Neuronal stem cell (in vitro differentiated cells): Measurements from ENCODE around the gene EXOC3.

Source experiments
- DNase-seq: peaks from one replicate; pipeline ENCODE4 v3.0.0-alpha.2; 2013; ENCODE audit warnings: low spot score
- H2AFZ ChIP-seq: one replicate; pipeline ENCODE4 v1.6.1; 2013; ENCODE audit warnings: mild to moderate bottlenecking, low read length, inconsistent platforms
- H2AK5ac ChIP-seq: 2 replicates; pipeline ENCODE4 v1.6.1; 2013; ENCODE audit warnings: low read depth, mild to moderate bottlenecking, inconsistent platforms, low read length, moderate library complexity, mixed read lengths
- H2BK120ac ChIP-seq: 2 replicates; pipeline ENCODE4 v1.6.1; 2013; ENCODE audit warnings: low read depth, mild to moderate bottlenecking, inconsistent platforms, low read length, moderate library complexity, mixed read lengths
- H2BK12ac ChIP-seq: one replicate; pipeline ENCODE4 v1.6.1; 2013; ENCODE audit warnings: low read length, inconsistent platforms
- H2BK15ac ChIP-seq: 2 replicates; pipeline ENCODE4 v1.6.1; 2013; ENCODE audit warnings: mild to moderate bottlenecking, low read length, inconsistent platforms, mixed read lengths
- H2BK5ac ChIP-seq: one replicate; pipeline ENCODE4 v1.6.1; 2013; ENCODE audit warnings: inconsistent platforms, mild to moderate bottlenecking, low read length, moderate library complexity
- H3K14ac ChIP-seq: one replicate; pipeline ENCODE4 v1.6.1; 2013; ENCODE audit warnings: low read length, inconsistent platforms
- H3K18ac ChIP-seq: 2 replicates; pipeline ENCODE4 v1.6.1; 2013; ENCODE audit warnings: low read length, inconsistent platforms
- H3K23ac ChIP-seq: 2 replicates; pipeline ENCODE4 v1.6.1; 2013; ENCODE audit warnings: low read depth, mild to moderate bottlenecking, mixed read lengths, low read length, inconsistent platforms; ENCODE audit not compliant: poor library complexity
- H3K27ac ChIP-seq: replicated peaks from 3 replicates; pipeline ENCODE4 v1.5.1; 2013; ENCODE audit warnings: low read length, inconsistent platforms
- H3K27me3 ChIP-seq, 3 experiments: 2 replicates each; pipeline ENCODE4 v1.6.1; 2013; ENCODE audit warnings: low read length in 3 of 3, mild to moderate bottlenecking in 2 of 3, inconsistent platforms in 1 of 3, low read depth in 1 of 3, mixed read lengths in 1 of 3, moderate library complexity in 1 of 3; ENCODE audit not compliant: control insufficient read depth in 3 of 3, insufficient read depth in 3 of 3
- H3K36me3 ChIP-seq, 2 donors: replicated peaks in 1 of 2; 2 replicates each; pipeline ENCODE4 v1.6.1; 2013; ENCODE audit warnings: low read length in 2 of 2; ENCODE audit not compliant: control insufficient read depth in 2 of 2, insufficient read depth in 2 of 2
- H3K4ac ChIP-seq: 2 replicates; pipeline ENCODE4 v1.6.1; 2013; ENCODE audit warnings: inconsistent platforms, mild to moderate bottlenecking, low read length, moderate library complexity
- H3K4me1 ChIP-seq, 2 donors: 1 replicate in 1 of 2; 2 replicates in 1 of 2; pipeline ENCODE4 v1.6.1; 2013; ENCODE audit warnings: low read length in 2 of 2, low read depth in 1 of 2; ENCODE audit not compliant: control insufficient read depth in 2 of 2, insufficient read depth in 1 of 2
- H3K4me2 ChIP-seq: one replicate; pipeline ENCODE4 v1.6.1; 2013; ENCODE audit warnings: mild to moderate bottlenecking, low read length, inconsistent platforms; ENCODE audit not compliant: insufficient read depth, poor library complexity, severe bottlenecking
- H3K4me3 ChIP-seq, 2 donors: 2 replicates each; pipeline ENCODE4 v1.5.1; 2013; ENCODE audit warnings: low read length in 2 of 2, mild to moderate bottlenecking in 2 of 2, inconsistent platforms in 1 of 2, moderate library complexity in 1 of 2
- H3K79me1 ChIP-seq: one replicate; pipeline ENCODE4 v1.6.1; 2013; ENCODE audit warnings: low read depth, mild to moderate bottlenecking, inconsistent platforms, low read length, moderate library complexity
- H3K9ac ChIP-seq: one replicate; pipeline ENCODE4 v1.6.1; 2013; ENCODE audit warnings: mild to moderate bottlenecking, low read depth, low read length, inconsistent platforms; ENCODE audit not compliant: poor library complexity
- H3K9me3 ChIP-seq, 2 donors: replicated peaks in 1 of 2; 2 replicates each; pipeline versions ENCODE3 to v1.6.1; 2013; ENCODE audit warnings: low read length in 2 of 2, mild to moderate bottlenecking in 2 of 2, inconsistent platforms in 1 of 2, low read depth in 1 of 2, mixed read lengths in 1 of 2, moderate library complexity in 1 of 2; ENCODE audit not compliant: control insufficient read depth in 2 of 2, insufficient read depth in 1 of 2
- H4K8ac ChIP-seq: one replicate; pipeline ENCODE4 v1.6.1; 2013; ENCODE audit warnings: low read depth, mild to moderate bottlenecking, inconsistent platforms, low read length, moderate library complexity
- H4K91ac ChIP-seq: one replicate; pipeline ENCODE4 v1.6.1; 2013; ENCODE audit warnings: low read length, low read depth, mild to moderate bottlenecking, inconsistent platforms; ENCODE audit not compliant: poor library complexity
- WGBS, 2 donors: extraction: QIAGEN DNeasy Blood & Tissue Kit; methylation state at CpG; one replicate each; pipeline ENCODE4 v1.1.7; 2013; ENCODE audit warnings: missing lambda C conversion rate in 2 of 2, mixed read lengths in 1 of 2; ENCODE audit not compliant: insufficient read length in 2 of 2, insufficient replicate concordance in 1 of 2; ENCODE audit errors: extremely low coverage in 2 of 2; 5-methylcytosine and 5-hydroxymethylcytosine counted together

EXOC3 gene

GRCh38 chr5:489689-490080 is 46.7 kb downstream of the EXOC3 start:
- H2BK15ac ChIP-seq: peak overlapping the region; percentile 49
- H3K18ac ChIP-seq: peak overlapping the region; percentile 64
- peaks cover 21 to 43% (median 37%) of the 10 kb centered on the region in 3 experiments for H3K27me3 ChIP-seq
- H3K79me1 ChIP-seq: peaks cover 2% of the 10 kb centered on the region
- H3K4me2 ChIP-seq: no peak overlapping the region
- no peak overlapping the region for H2BK120ac ChIP-seq
- no peaks in the 10 kb centered on the region for H3K36me3 ChIP-seq
- no peak overlapping the region for H3K27ac ChIP-seq
- no peak overlapping the region for H3K4me3 ChIP-seq
- peak overlapping the region; percentile 34 for H2AK5ac ChIP-seq
- no peak overlapping the region for H3K23ac ChIP-seq
- H3K4ac ChIP-seq: no peak overlapping the region
- DNase-seq: no peak
- no peak overlapping the region for H2AFZ ChIP-seq
- H3K9ac ChIP-seq: no peak overlapping the region
- peak overlapping the region; percentile 46 for H4K91ac ChIP-seq
- H3K4me1 ChIP-seq: peaks cover 0 to 2% of the 10 kb centered on the region in 2 donors
- no peak overlapping the region for H2BK12ac ChIP-seq
- H3K9me3 ChIP-seq: no peaks in the 10 kb centered on the region
- H2BK5ac ChIP-seq: peak overlapping the region; percentile 75
- WGBS, 2 donors: no CpG with 5 or more reads among the region's 21 CpGs
- H3K14ac ChIP-seq: peak overlapping the region; percentile 27
- no peak overlapping the region for H4K8ac ChIP-seq

- peak overlapping the region; percentile 88 for H2AK5ac ChIP-seq
- no peaks in the 10 kb centered on the region for H3K36me3 ChIP-seq
- WGBS, 2 donors: no CpG with 5 or more reads among the region's 48 CpGs
- no peak overlapping the region for H4K8ac ChIP-seq
- no peak overlapping the region for H2AFZ ChIP-seq
- peak overlapping the region; percentile 84 for H2BK12ac ChIP-seq
- peak overlapping the region; percentile 96 for H3K23ac ChIP-seq
- H2BK5ac ChIP-seq: peak overlapping the region; percentile 75
- no peak overlapping the region for H3K27ac ChIP-seq
- no peaks in the 10 kb centered on the region for H3K9me3 ChIP-seq
- H3K4me3 ChIP-seq: no peak overlapping the region
- H3K79me1 ChIP-seq: peaks cover 2% of the 10 kb centered on the region
- H3K14ac ChIP-seq: peak overlapping the region; percentile 2
- H2BK120ac ChIP-seq: no peak overlapping the region
- no peak for DNase-seq
- H3K18ac ChIP-seq: peak overlapping the region; percentile 87
- no peak overlapping the region for H3K9ac ChIP-seq
- no peak overlapping the region for H3K4me2 ChIP-seq
- peaks cover 0 to 2% of the 10 kb centered on the region in 2 donors for H3K4me1 ChIP-seq
- no peak overlapping the region for H3K4ac ChIP-seq
- peak overlapping the region; percentile 92 for H2BK15ac ChIP-seq
- peaks cover 26 to 42% (median 40%) of the 10 kb centered on the region in 3 experiments for H3K27me3 ChIP-seq
- peak overlapping the region; percentile 46 for H4K91ac ChIP-seq
Measured at GRCh38 chr5:490116-491106, 47.4 kb downstream of the EXOC3 start.

GRCh38 chr5:491119-491855 is 48.3 kb downstream of the EXOC3 start:
- peaks cover 31 to 48% (median 45%) of the 10 kb centered on the region in 3 experiments for H3K27me3 ChIP-seq
- DNase-seq: no peak
- peak overlapping the region; percentile 43 for H4K8ac ChIP-seq
- H3K36me3 ChIP-seq: no peaks in the 10 kb centered on the region
- peak overlapping the region; percentile 96 for H3K23ac ChIP-seq
- no peak overlapping the region for H3K4me2 ChIP-seq
- H2BK5ac ChIP-seq: peak overlapping the region; percentile 75
- no peak overlapping the region for H3K4me3 ChIP-seq
- peak overlapping the region; percentile 88 for H2AK5ac ChIP-seq
- no peak overlapping the region for H3K27ac ChIP-seq
- H2BK15ac ChIP-seq: peak overlapping the region; percentile 92
- H4K91ac ChIP-seq: no peak overlapping the region
- no CpG with 5 or more reads among the region's 52 CpGs for WGBS, 2 donors
- H3K79me1 ChIP-seq: peaks cover 2% of the 10 kb centered on the region
- H2BK120ac ChIP-seq: no peak overlapping the region
- H3K9ac ChIP-seq: peak overlapping the region; percentile 21
- no peak overlapping the region for H3K4ac ChIP-seq
- no peaks in the 10 kb centered on the region for H3K9me3 ChIP-seq
- H3K14ac ChIP-seq: peak overlapping the region; percentile 71
- H3K4me1 ChIP-seq: peaks cover 0 to 2% of the 10 kb centered on the region in 2 donors
- peak overlapping the region; percentile 84 for H2BK12ac ChIP-seq
- no peak overlapping the region for H2AFZ ChIP-seq
- H3K18ac ChIP-seq: peak overlapping the region; percentile 87

GRCh38 chr5:491856-492155 is 48.8 kb downstream of the EXOC3 start:
- no peak overlapping the region for H2AFZ ChIP-seq
- H4K91ac ChIP-seq: no peak overlapping the region
- H2BK15ac ChIP-seq: no peak overlapping the region
- H3K36me3 ChIP-seq: no peaks in the 10 kb centered on the region
- H2BK120ac ChIP-seq: no peak overlapping the region
- WGBS, 2 donors: no CpG with 5 or more reads among the region's 19 CpGs
- H3K14ac ChIP-seq: no peak overlapping the region
- no peaks in the 10 kb centered on the region for H3K9me3 ChIP-seq
- no peak overlapping the region for H3K4me2 ChIP-seq
- no peak overlapping the region for H2BK5ac ChIP-seq
- peak overlapping the region; percentile 43 for H4K8ac ChIP-seq
- no peak for DNase-seq
- H3K4ac ChIP-seq: no peak overlapping the region
- no peak overlapping the region for H3K9ac ChIP-seq
- peaks cover 2% of the 10 kb centered on the region for H3K79me1 ChIP-seq
- H3K23ac ChIP-seq: peak overlapping the region; percentile 85
- H3K18ac ChIP-seq: peak overlapping the region; percentile 38
- peaks cover 32 to 53% (median 51%) of the 10 kb centered on the region in 3 experiments for H3K27me3 ChIP-seq
- no peak overlapping the region for H3K4me3 ChIP-seq
- H2BK12ac ChIP-seq: no peak overlapping the region
- H3K4me1 ChIP-seq: peaks cover 0 to 2% of the 10 kb centered on the region in 2 donors
- H3K27ac ChIP-seq: no peak overlapping the region
- no peak overlapping the region for H2AK5ac ChIP-seq
